Caco-2 (cell line): Measurements from ENCODE around the gene CA12. TPM values are rescaled to one million over a fixed set of nuclear protein-coding genes. Genes with fewer than 3 reads are reported as not detected.

Experiments
- BruUV-seq: library from RNA; stranded (reverse); fragments of 400-500 nt; replicated peaks from 2 replicates; lab custom pipeline; 2021; lab: Mats Ljungman, UMichigan
- CTCF ChIA-PET: fragments of 300-600 bp; sonication (Branson Sonifier 250); formaldehyde crosslinking; loops from one replicate; lab custom pipeline; 2022; ENCODE audit warnings: antibody characterized with exemption; lab: Charles Lee
- POLR2A ChIA-PET: fragments of 300-600 bp; sonication (Branson Sonifier 250); formaldehyde crosslinking; loops from one replicate; lab custom pipeline; 2022; ENCODE audit warnings: antibody characterized with exemption; lab: Charles Lee
- DNase-seq, 2 experiments: peaks; one replicate each; pipeline versions ENCODE4 v3.0.0 to v3.0.0-alpha.2; 2020 to 2022
- H3K27me3 ChIP-seq: replicated peaks from 2 replicates; pipeline ENCODE4 v1.6.0; 2011; ENCODE audit warnings: low read length; ENCODE audit not compliant: control insufficient read depth, insufficient read depth
- H3K36me3 ChIP-seq: 2 replicates; pipeline ENCODE4 v1.5.1; 2011; ENCODE audit warnings: low read length; ENCODE audit not compliant: control insufficient read depth, insufficient read depth
- H3K4me1 ChIP-seq: fragments of 250-450 bp; sonication (Bioruptor Pico); 2 replicates; pipeline ENCODE4 v1.5.1; 2020; ENCODE audit warnings: mild to moderate bottlenecking
- H3K4me3 ChIP-seq: 2 replicates; pipeline ENCODE4 v1.5.1; 2011; ENCODE audit warnings: low read depth, mild to moderate bottlenecking, control low read depth, low read length
- H3K9me3 ChIP-seq: fragments of 250-450 bp; sonication (Bioruptor Pico); 2 replicates; pipeline ENCODE4 v1.5.1; 2020; ENCODE audit warnings: mild to moderate bottlenecking, moderate library complexity
- H3K27ac Mint-ChIP-seq: one replicate; pipeline ENCODE4 v1.8.0; 2022; ENCODE audit warnings: mixed read lengths; ENCODE audit not compliant: unreplicated experiment
- H3K27me3 Mint-ChIP-seq: one replicate; pipeline ENCODE4 v1.8.0; 2022; ENCODE audit warnings: mixed read lengths; ENCODE audit not compliant: insufficient read depth, unreplicated experiment
- H3K36me3 Mint-ChIP-seq: one replicate; pipeline ENCODE4 v1.8.0; 2022; ENCODE audit warnings: mild to moderate bottlenecking, mixed read lengths; ENCODE audit not compliant: insufficient read depth, unreplicated experiment
- H3K4me1 Mint-ChIP-seq: one replicate; pipeline ENCODE4 v1.8.0; 2022; ENCODE audit warnings: low read depth, mixed read lengths; ENCODE audit not compliant: unreplicated experiment
- H3K4me3 Mint-ChIP-seq: one replicate; pipeline ENCODE4 v1.8.0; 2022; ENCODE audit warnings: mild to moderate bottlenecking, moderate library complexity, mixed read lengths; ENCODE audit not compliant: unreplicated experiment
- H3K9me3 Mint-ChIP-seq: one replicate; pipeline ENCODE4 v1.8.0; 2022; ENCODE audit warnings: mixed read lengths; ENCODE audit not compliant: unreplicated experiment
- intact Hi-C: fragments of 100-400 bp; cut with micrococcal nuclease; formaldehyde crosslinking; loops from one replicate; pipeline ENCODE4 v1.10.0; 2022; ENCODE audit not compliant: unreplicated experiment
- total RNA-seq: library from RNA; stranded (reverse); gene quantifications from 2 replicates; pipeline ENCODE4 v1.2.3, GENCODE V29; 2022
- TF ChIP-seq, protein P1 (sequence below), 2 experiments: fragments of 200-600 bp in 1 of 2; IDR thresholded peaks; 1 replicate in 1 of 2; 2 replicates in 1 of 2; pipeline versions ENCODE4 v1.5.1 to v1.8.0; 2011 to 2022; ENCODE audit warnings: antibody characterized with exemption in 1 of 2, control low read depth in 1 of 2, inconsistent platforms in 1 of 2, low read depth in 1 of 2, low read length in 1 of 2, mild to moderate bottlenecking in 1 of 2, moderate library complexity in 1 of 2; ENCODE audit not compliant: insufficient read depth in 1 of 2, severe bottlenecking in 1 of 2, unreplicated experiment in 1 of 2

The CA12 gene
- total RNA-seq, 1 experiment from 2014 or later, result 1.0 TPM

DNA sequence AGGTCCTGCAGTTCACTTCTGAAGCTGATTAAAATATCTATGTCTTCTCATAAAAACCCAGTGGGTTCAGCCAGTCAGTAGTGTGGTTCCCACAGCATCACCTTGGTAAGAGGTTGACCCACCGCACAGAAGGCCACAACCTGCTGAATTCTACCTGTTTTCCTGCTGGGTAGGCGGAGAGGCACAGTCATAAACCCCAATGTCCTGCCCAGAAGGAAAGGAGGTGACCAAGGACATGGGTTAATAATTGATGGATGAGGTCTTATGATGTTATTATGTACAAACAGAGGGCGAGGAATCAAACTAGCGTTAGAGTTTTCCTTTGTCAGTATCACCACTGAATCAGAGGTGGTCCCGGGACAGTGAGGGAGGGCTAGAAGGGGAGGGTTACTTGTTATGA lies 27.8 kb downstream of the CA12 start:
- POLR2A ChIA-PET, result interaction anchor here (0.6 kb wide), 1 partner anchor 96 kb away, joined by 5 read pairs; no protein-coding TSS in a partner anchor
- no TSS peak for BruUV-seq
- no peaks in the 10 kb centered on the region for H3K27me3 Mint-ChIP-seq
- intact Hi-C loops, result no loop called here
- H3K9me3 Mint-ChIP-seq, result no peaks in the 10 kb centered on the region
- CTCF ChIA-PET, result no interaction called here
- Histone ChIP-seq H3K9me3 (no peaks in the 10 kb centered on the region), H3K27me3 (no peaks in the 10 kb centered on the region), H3K36me3 (no peaks in the 10 kb centered on the region), H3K4me1 (no peaks in the 10 kb centered on the region), H3K4me3 (no peak overlapping the region)
- no peak overlapping the region for H3K27ac Mint-ChIP-seq
- no peak for DNase-seq
- no peaks in the 10 kb centered on the region for H3K36me3 Mint-ChIP-seq
- TF ChIP-seq, protein P1, sequence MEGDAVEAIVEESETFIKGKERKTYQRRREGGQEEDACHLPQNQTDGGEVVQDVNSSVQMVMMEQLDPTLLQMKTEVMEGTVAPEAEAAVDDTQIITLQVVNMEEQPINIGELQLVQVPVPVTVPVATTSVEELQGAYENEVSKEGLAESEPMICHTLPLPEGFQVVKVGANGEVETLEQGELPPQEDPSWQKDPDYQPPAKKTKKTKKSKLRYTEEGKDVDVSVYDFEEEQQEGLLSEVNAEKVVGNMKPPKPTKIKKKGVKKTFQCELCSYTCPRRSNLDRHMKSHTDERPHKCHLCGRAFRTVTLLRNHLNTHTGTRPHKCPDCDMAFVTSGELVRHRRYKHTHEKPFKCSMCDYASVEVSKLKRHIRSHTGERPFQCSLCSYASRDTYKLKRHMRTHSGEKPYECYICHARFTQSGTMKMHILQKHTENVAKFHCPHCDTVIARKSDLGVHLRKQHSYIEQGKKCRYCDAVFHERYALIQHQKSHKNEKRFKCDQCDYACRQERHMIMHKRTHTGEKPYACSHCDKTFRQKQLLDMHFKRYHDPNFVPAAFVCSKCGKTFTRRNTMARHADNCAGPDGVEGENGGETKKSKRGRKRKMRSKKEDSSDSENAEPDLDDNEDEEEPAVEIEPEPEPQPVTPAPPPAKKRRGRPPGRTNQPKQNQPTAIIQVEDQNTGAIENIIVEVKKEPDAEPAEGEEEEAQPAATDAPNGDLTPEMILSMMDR (IDR thresholded peaks at IDR 0.05; ENCODE audit: insufficient read depth in 1 of 2, low read depth in 1 of 2, low read length in 1 of 2, severe bottlenecking in 1 of 2, unreplicated experiment in 1 of 2), result no peak
- no peak overlapping the region for H3K4me3 Mint-ChIP-seq
- H3K4me1 Mint-ChIP-seq, result peaks cover 12% of the 10 kb centered on the region

DNA sequence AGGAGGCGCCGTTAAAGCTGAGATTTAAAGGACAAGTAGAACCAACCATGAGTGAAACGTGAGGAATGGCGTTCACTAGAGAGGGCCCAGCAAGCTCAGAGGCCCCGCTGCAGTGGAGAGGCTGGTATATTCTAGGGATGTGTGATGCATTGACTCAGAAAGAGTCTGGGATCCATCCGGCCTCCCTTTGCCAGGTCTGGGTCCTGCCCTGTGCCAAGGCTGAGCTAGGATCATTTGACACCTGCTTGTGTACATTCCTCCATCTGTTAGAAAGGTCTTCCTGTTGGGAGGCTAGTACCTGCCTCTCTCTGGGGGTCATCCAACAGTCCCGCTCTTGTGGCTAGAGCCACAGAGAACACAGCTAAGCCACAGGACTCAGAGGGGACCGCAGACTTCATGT lies 28.4 kb downstream of the CA12 start:
- no peaks in the 10 kb centered on the region for H3K27me3 ChIP-seq

DNA sequence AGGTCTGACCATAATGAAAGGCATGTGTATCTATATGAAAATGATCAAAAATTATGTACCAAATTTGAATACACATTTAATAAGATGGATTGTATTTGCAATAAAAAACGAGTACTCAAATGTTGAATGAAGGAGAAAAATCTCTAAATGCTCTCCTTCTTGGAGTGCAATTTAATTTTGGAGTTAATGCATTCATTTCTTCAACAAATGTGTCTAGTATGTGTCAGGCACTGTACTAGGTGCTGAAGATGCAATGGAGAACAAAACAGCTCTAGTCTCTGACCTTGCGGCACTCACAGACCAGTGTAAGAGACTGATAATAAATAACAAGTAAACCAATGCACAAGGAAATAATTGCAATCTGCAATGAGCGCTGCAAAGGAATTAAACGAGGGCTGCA lies 28.8 kb downstream of the CA12 start:
- H3K4me1 ChIP-seq, result no peaks in the 10 kb centered on the region
- TF ChIP-seq, protein P1 (IDR thresholded peaks at IDR 0.05; ENCODE audit: insufficient read depth in 1 of 2, low read depth in 1 of 2, low read length in 1 of 2, severe bottlenecking in 1 of 2, unreplicated experiment in 1 of 2), result no peak
- no peak overlapping the region for H3K4me3 ChIP-seq
- no peak for DNase-seq
- H3K27me3 Mint-ChIP-seq, result no peaks in the 10 kb centered on the region
- no peak overlapping the region for H3K27ac Mint-ChIP-seq
- H3K9me3 Mint-ChIP-seq, result no peaks in the 10 kb centered on the region
- H3K9me3 ChIP-seq, result no peaks in the 10 kb centered on the region
- POLR2A ChIA-PET, result no interaction called here
- no peaks in the 10 kb centered on the region for H3K27me3 ChIP-seq
- H3K36me3 Mint-ChIP-seq, result no peaks in the 10 kb centered on the region
- no peak overlapping the region for H3K4me3 Mint-ChIP-seq
- no peaks in the 10 kb centered on the region for H3K36me3 ChIP-seq
- no TSS peak for BruUV-seq
- H3K4me1 Mint-ChIP-seq, result peaks cover 12% of the 10 kb centered on the region
- CTCF ChIA-PET, result no interaction called here
- intact Hi-C loops, result no loop called here

More for the DNA sequence above, 28.4 kb downstream of the CA12 start:
- intact Hi-C loops, result no loop called here
- Mint-ChIP-seq H3K9me3 (no peaks in the 10 kb centered on the region), H3K4me3 (no peak overlapping the region), H3K27ac (no peak overlapping the region), H3K27me3 (no peaks in the 10 kb centered on the region), H3K36me3 (no peaks in the 10 kb centered on the region), H3K4me1 (peaks cover 12% of the 10 kb centered on the region)
- ChIA-PET POLR2A (no interaction called here), CTCF (no interaction called here)
- DNase-seq, result no peak
- no TSS peak for BruUV-seq
- H3K36me3 ChIP-seq, result no peaks in the 10 kb centered on the region
- no peak overlapping the region for H3K4me3 ChIP-seq
- no peaks in the 10 kb centered on the region for H3K4me1 ChIP-seq
- TF ChIP-seq, protein P1 (IDR thresholded peaks at IDR 0.05; ENCODE audit: insufficient read depth in 1 of 2, low read depth in 1 of 2, low read length in 1 of 2, severe bottlenecking in 1 of 2, unreplicated experiment in 1 of 2), result no peak
- no peaks in the 10 kb centered on the region for H3K9me3 ChIP-seq
